ENCODE data around the gene PLG. TPM values are rescaled to one million over a fixed set of nuclear protein-coding genes. Genes with fewer than 3 reads are reported as not detected.

PLG gene
- total and polyA plus RNA-seq, 2 donors (not counting 1 experiment from before 2014, with no cell fraction given): not detected

- TF ChIP-seq CTCF (conservative IDR thresholded peaks at IDR 0.05 in 1 of 2, IDR thresholded peaks at IDR 0.05 in 1 of 2; ENCODE audit: low read depth in 1 of 2, low read length in 2 of 2): peak; percentile 43 to 73
- no peak for TF ChIP-seq EZH2 (IDR thresholded peaks at IDR 0.05; ENCODE audit: low read length, missing control alignments)
- Histone ChIP-seq H2AFZ (ENCODE audit: low read length) (no peak overlapping the region), H3K79me2 (ENCODE audit: control insufficient read depth, insufficient read depth, low read length) (no peaks in the 10 kb centered on the region), H4K20me1 (ENCODE audit: control insufficient read depth, extremely low read depth, insufficient read depth, low read length) (no peaks in the 10 kb centered on the region), H3K27ac (ENCODE audit: insufficient read depth, low read length) (no peak overlapping the region), H3K36me3 (ENCODE audit: control insufficient read depth, insufficient read depth, low read length) (no peaks in the 10 kb centered on the region), H3K4me3 (replicated peaks in 1 of 4; ENCODE audit: control extremely low read depth in 1 of 4, insufficient read depth in 1 of 4, low read depth in 3 of 4, low read length in 4 of 4) (peak overlapping the region in 3 of 4 experiments; percentile 12 to 29 (median 23)), H3K4me1 (ENCODE audit: control insufficient read depth, extremely low read depth, insufficient read depth, low read length) (no peaks in the 10 kb centered on the region), H3K9ac (ENCODE audit: insufficient read depth, low read length) (no peak overlapping the region), H3K4me2 (ENCODE audit: extremely low read depth, insufficient read depth, low read length) (peak overlapping the region; percentile 64), H3K27me3 (ENCODE audit: control insufficient read depth, insufficient read depth, low read length) (no peaks in the 10 kb centered on the region), H3K9me3 (ENCODE audit: control insufficient read depth, insufficient read depth, low read depth, low read length) (no peaks in the 10 kb centered on the region)
- DNase-seq (ENCODE audit: low read depth in 2 of 2): peak; percentile 48 to 65
These were observed 65.1 kb downstream of the PLG start for GRCh38 chr6:160766989-160767646.

GRCh38 chr6:160767647-160768019 lies 65.6 kb downstream of the PLG start:
- Histone ChIP-seq H3K79me2 (ENCODE audit: control insufficient read depth, insufficient read depth, low read length) (no peaks in the 10 kb centered on the region), H3K27me3 (ENCODE audit: control insufficient read depth, insufficient read depth, low read length) (no peaks in the 10 kb centered on the region), H3K9ac (ENCODE audit: insufficient read depth, low read length) (no peak overlapping the region), H3K4me2 (ENCODE audit: extremely low read depth, insufficient read depth, low read length) (peak overlapping the region; percentile 64), H3K27ac (ENCODE audit: insufficient read depth, low read length) (no peak overlapping the region), H3K36me3 (ENCODE audit: control insufficient read depth, insufficient read depth, low read length) (no peaks in the 10 kb centered on the region), H4K20me1 (ENCODE audit: control insufficient read depth, extremely low read depth, insufficient read depth, low read length) (no peaks in the 10 kb centered on the region), H2AFZ (ENCODE audit: low read length) (no peak overlapping the region), H3K9me3 (ENCODE audit: control insufficient read depth, insufficient read depth, low read depth, low read length) (no peaks in the 10 kb centered on the region), H3K4me3 (replicated peaks in 1 of 4; ENCODE audit: control extremely low read depth in 1 of 4, insufficient read depth in 1 of 4, low read depth in 3 of 4, low read length in 4 of 4) (peak overlapping the region in 2 of 4 experiments; percentile 23 to 29), H3K4me1 (ENCODE audit: control insufficient read depth, extremely low read depth, insufficient read depth, low read length) (no peaks in the 10 kb centered on the region)
- no peak for TF ChIP-seq CTCF (conservative IDR thresholded peaks at IDR 0.05 in 1 of 2, IDR thresholded peaks at IDR 0.05 in 1 of 2; ENCODE audit: low read depth in 1 of 2, low read length in 2 of 2)
- TF ChIP-seq EZH2 (IDR thresholded peaks at IDR 0.05; ENCODE audit: low read length, missing control alignments): no peak
- DNase-seq (ENCODE audit: low read depth in 2 of 2): no peak

- Histone ChIP-seq H3K36me3 (ENCODE audit: control insufficient read depth, insufficient read depth, low read length) (no peaks in the 10 kb centered on the region), H3K4me1 (ENCODE audit: control insufficient read depth, extremely low read depth, insufficient read depth, low read length) (no peaks in the 10 kb centered on the region), H2AFZ (ENCODE audit: low read length) (no peak overlapping the region), H3K4me3 (replicated peaks in 1 of 4; ENCODE audit: control extremely low read depth in 1 of 4, insufficient read depth in 1 of 4, low read depth in 3 of 4, low read length in 4 of 4) (no peak overlapping the region), H3K4me2 (ENCODE audit: extremely low read depth, insufficient read depth, low read length) (no peak overlapping the region), H3K79me2 (ENCODE audit: control insufficient read depth, insufficient read depth, low read length) (no peaks in the 10 kb centered on the region), H4K20me1 (ENCODE audit: control insufficient read depth, extremely low read depth, insufficient read depth, low read length) (no peaks in the 10 kb centered on the region), H3K27ac (ENCODE audit: insufficient read depth, low read length) (no peak overlapping the region), H3K27me3 (ENCODE audit: control insufficient read depth, insufficient read depth, low read length) (no peaks in the 10 kb centered on the region), H3K9ac (ENCODE audit: insufficient read depth, low read length) (no peak overlapping the region), H3K9me3 (ENCODE audit: control insufficient read depth, insufficient read depth, low read depth, low read length) (no peaks in the 10 kb centered on the region)
- no peak for DNase-seq (ENCODE audit: low read depth in 2 of 2)
- no peak for TF ChIP-seq EZH2 (IDR thresholded peaks at IDR 0.05; ENCODE audit: low read length, missing control alignments)
- no peak for TF ChIP-seq CTCF (conservative IDR thresholded peaks at IDR 0.05 in 1 of 2, IDR thresholded peaks at IDR 0.05 in 1 of 2; ENCODE audit: low read depth in 1 of 2, low read length in 2 of 2)
These were observed 66.1 kb downstream of the PLG start for GRCh38 chr6:160768101-160768500.

Data from fibroblast of lung (primary cell).